Measurements from ENCODE around the gene CDH15. TPM values are rescaled to one million over a fixed set of nuclear protein-coding genes. Genes with fewer than 3 reads are reported as not detected.

CDH15 gene
- total and polyA plus RNA-seq, 2 of the 13 experiments (the other 11 are each of a cell fraction or from before 2014, with no cell fraction given): 0.74 to 2.2 TPM

GRCh38 chr16:89197633-89198416 is 26.3 kb downstream of the CDH15 start (continued):
- TF ChIP-seq SNAI1 (CRISPR knock-in tag; IDR thresholded peaks at IDR 0.05; ENCODE audit: borderline replicate concordance) (peak; percentile 97; the same call in 1 of the 2 replicates), ZNF574 (CRISPR knock-in tag; IDR thresholded peaks at IDR 0.05) (no peak), ZNF557 (CRISPR knock-in tag; IDR thresholded peaks at IDR 0.05) (no peak), ZBTB25 (CRISPR knock-in tag; IDR thresholded peaks at IDR 0.05) (peak; percentile 74; the same call in 1 of the 2 replicates), ZNF546 (CRISPR knock-in tag; conservative IDR thresholded peaks at IDR 0.05) (no peak; the same call in 1 of the 2 replicates), HNRNPLL (IDR thresholded peaks at IDR 0.05; ENCODE audit: low read depth, low read length, poor library complexity, severe bottlenecking) (peak; percentile 56), SALL1 (CRISPR knock-in tag; IDR thresholded peaks at IDR 0.05) (peak; percentile 85), ZMAT3 (CRISPR knock-in tag; conservative IDR thresholded peaks at IDR 0.05) (no peak), ZNF124 (CRISPR knock-in tag; IDR thresholded peaks at IDR 0.05) (no peak), SIN3A (IDR thresholded peaks at IDR 0.05; ENCODE audit: borderline replicate concordance, low read depth, low read length) (peak; percentile 70; the same call in 1 of the 2 replicates)
- TF ChIP-seq, protein P1, sequence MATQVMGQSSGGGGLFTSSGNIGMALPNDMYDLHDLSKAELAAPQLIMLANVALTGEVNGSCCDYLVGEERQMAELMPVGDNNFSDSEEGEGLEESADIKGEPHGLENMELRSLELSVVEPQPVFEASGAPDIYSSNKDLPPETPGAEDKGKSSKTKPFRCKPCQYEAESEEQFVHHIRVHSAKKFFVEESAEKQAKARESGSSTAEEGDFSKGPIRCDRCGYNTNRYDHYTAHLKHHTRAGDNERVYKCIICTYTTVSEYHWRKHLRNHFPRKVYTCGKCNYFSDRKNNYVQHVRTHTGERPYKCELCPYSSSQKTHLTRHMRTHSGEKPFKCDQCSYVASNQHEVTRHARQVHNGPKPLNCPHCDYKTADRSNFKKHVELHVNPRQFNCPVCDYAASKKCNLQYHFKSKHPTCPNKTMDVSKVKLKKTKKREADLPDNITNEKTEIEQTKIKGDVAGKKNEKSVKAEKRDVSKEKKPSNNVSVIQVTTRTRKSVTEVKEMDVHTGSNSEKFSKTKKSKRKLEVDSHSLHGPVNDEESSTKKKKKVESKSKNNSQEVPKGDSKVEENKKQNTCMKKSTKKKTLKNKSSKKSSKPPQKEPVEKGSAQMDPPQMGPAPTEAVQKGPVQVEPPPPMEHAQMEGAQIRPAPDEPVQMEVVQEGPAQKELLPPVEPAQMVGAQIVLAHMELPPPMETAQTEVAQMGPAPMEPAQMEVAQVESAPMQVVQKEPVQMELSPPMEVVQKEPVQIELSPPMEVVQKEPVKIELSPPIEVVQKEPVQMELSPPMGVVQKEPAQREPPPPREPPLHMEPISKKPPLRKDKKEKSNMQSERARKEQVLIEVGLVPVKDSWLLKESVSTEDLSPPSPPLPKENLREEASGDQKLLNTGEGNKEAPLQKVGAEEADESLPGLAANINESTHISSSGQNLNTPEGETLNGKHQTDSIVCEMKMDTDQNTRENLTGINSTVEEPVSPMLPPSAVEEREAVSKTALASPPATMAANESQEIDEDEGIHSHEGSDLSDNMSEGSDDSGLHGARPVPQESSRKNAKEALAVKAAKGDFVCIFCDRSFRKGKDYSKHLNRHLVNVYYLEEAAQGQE (IDR thresholded peaks at IDR 0.05; ENCODE audit: borderline replicate concordance in 1 of 2, low read depth in 1 of 2, low read length in 2 of 2): no peak
- TF ChIP-seq, protein P2, sequence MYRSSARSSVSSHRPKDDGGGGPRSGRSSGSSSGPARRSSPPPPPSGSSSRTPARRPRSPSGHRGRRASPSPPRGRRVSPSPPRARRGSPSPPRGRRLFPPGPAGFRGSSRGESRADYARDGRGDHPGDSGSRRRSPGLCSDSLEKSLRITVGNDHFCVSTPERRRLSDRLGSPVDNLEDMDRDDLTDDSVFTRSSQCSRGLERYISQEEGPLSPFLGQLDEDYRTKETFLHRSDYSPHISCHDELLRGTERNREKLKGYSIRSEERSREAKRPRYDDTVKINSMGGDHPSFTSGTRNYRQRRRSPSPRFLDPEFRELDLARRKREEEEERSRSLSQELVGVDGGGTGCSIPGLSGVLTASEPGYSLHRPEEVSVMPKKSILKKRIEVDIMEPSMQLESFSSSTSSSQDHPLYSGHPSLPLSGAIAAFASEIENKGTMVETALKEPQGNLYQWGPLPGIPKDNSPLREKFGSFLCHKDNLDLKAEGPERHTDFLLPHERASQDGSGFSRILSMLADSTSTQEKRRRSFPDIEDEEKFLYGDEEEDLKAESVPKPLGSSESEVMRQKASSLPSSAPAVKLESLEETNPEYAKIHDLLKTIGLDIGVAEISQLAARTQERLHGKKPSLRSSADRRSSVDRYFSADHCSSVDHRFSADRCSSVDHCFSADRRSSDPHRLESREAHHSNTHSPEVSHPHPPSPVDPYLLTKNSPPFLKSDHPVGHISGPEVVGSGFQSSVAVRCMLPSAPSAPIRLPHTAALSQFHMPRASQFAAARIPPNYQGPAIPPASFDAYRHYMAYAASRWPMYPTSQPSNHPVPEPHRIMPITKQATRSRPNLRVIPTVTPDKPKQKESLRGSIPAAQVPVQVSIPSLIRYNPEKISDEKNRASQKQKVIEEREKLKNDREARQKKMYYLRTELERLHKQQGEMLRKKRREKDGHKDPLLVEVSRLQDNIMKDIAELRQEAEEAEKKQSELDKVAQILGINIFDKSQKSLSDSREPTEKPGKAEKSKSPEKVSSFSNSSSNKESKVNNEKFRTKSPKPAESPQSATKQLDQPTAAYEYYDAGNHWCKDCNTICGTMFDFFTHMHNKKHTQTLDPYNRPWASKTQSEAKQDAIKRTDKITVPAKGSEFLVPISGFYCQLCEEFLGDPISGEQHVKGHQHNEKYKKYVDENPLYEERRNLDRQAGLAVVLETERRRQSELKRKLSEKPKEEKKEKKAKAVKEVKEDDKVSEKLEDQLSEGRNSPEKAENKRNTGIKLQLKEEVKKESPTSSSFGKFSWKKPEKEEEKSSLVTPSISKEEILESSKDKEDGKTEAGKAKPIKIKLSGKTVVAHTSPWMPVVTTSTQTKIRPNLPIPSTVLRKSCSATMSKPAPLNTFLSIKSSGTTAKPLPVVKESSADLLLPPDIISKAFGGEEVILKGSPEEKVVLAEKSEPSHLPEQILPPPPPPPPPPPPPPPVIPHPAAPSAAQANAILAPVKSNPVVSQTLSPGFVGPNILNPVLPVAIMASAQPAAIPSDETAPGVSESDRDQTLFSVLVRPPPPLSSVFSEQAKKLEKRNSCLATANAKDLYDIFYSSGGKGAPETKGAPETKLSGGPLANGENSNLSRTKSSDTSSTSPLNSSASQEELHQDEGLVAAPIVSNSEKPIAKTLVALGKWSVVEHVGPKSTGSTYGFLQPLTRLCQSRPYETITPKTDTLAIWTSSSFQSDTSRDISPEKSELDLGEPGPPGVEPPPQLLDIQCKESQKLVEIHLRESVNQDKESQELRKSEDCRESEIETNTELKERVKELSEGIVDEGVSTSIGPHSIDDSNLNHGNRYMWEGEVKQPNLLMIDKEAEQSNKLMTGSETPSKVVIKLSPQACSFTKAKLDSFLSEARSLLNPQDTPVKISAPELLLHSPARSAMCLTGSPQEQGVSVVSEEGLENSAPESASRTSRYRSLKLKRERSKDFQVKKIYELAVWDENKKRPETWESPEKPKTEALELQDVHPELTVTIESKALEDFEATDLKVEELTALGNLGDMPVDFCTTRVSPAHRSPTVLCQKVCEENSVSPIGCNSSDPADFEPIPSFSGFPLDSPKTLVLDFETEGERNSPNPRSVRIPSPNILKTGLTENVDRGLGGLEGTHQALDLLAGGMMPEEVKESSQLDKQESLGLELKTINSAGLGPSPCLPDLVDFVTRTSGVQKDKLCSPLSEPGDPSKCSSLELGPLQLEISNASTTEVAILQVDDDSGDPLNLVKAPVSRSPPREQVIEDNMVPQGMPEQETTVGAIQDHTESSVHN (CRISPR knock-in tag; IDR thresholded peaks at IDR 0.05): 0 out of 2 replicates have a peak, but pooled peaks have one; percentile 28
